Embryonic facial prominence (tissue), 1 donor: ENCODE results near the gene ZBTB5.
"Not testable (repeated sequence)": the region's sequence is repeated elsewhere in the genome, so short reads cannot be mapped to it uniquely, and the experiment has no call there.

Experiments
- DNase-seq: peaks from one replicate; pipeline ENCODE4 v3.0.0-alpha.2; 2016; ENCODE audit errors: extremely low spot score

The ZBTB5 gene

DNA sequence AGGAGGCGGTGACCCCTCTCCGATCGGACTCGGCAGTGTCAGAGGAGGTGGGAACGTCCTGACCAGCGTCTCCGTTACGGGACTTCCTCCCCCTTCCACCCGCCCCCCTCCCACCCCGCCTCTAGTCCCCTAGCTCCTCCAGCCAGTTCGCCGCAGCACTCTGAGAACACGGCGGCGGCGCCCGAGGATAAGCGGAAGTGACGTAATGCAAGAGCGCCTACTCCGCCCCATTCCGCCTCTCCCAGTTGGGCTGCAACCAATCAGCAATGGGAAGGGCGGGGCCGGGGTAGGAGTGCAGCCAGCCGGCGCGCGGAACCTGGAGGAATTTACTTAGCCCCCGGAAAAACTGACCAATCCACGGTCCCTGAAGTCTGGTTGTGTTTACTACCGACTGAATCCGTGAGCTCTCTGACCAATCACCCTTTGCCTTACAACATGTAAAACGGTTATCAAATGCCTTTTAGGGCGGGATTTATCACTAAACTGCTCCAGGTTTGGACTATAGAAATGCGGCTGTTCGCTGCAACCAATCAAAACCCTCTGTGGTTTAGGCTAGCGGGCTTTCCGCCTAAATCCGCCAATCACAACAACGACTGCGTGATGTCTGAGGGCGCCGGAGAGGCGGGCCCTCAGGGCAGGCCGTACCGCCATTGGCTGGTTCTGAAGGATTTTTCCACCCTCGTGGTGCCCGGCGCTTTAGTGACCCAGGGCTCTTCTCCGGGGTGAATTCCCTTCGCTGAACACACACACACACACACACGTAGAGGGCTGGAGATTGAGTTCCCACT, at the start of gene ZBTB5:
Gene ZBTB5, minus strand, starts transcription at position 202 of the 788 bp plus-strand sequence. CDS start 22,899 bp downstream, outside the sequence.
- peak; percentile 100 for DNase-seq

GRCh38 chr9:37514999-37515398, 49.7 kb upstream of the ZBTB5 start:
- no peak for DNase-seq

GRCh38 chr9:37514415-37514814, 49.2 kb upstream of the ZBTB5 start:
- DNase-seq, result not testable (repeated sequence)

- DNase-seq, result no peak
Observed at GRCh38 chr9:37512437-37512836, 47.2 kb upstream of the ZBTB5 start.

DNA sequence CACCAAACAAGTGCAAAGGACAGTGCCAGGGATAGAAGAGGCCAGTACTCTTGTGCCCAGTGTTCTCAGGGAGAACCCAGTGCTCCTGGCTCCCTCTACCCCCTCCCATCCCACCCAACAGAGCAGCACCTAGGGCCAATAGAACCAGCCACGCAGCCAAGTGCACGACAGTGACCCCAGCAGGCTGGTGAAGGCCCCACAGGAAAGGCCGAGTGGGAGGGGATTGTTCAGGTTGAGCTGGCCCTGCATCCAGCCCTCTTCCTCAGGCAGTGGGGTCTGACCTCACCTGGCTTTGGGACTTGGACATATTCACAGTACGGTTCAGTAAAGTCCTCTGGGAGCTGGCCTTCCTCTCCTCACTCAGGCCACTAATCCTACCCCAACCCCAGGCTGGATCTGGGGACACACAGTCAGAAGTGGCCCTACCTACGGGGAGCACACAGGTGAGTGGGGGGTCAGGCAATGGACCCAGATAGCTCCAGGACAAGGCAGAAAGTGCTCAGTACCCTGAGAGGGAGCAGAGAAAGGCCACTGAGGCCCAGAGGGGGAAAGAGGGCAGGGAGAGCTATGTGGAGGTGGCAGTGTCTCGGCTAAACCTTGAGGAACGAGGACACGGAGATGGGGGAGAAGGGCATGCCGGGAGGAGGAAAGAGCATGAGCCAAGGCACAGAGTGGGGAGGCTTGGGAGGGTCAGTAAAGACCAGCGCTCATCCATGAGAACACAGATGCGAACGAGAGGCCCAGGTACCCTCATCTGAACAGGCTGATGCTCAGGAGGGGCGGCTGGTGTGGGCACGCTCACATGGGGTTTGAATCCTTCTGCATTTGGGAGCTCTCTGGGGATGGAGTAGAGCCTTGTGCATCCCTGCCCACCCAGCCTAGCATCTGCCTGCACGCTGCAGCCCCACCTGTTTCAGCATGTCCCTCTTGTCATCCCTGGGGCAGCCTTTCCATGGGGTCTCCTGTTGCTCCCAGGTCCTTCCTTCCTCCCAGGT, 46.1 kb upstream of the ZBTB5 start:
- no peak for DNase-seq

GRCh38 chr9:37510053-37510452, 44.8 kb upstream of the ZBTB5 start:
- DNase-seq, result not testable (repeated sequence)

GRCh38 chr9:37509536-37509935, 44.3 kb upstream of the ZBTB5 start:
- DNase-seq, result no peak

DNA sequence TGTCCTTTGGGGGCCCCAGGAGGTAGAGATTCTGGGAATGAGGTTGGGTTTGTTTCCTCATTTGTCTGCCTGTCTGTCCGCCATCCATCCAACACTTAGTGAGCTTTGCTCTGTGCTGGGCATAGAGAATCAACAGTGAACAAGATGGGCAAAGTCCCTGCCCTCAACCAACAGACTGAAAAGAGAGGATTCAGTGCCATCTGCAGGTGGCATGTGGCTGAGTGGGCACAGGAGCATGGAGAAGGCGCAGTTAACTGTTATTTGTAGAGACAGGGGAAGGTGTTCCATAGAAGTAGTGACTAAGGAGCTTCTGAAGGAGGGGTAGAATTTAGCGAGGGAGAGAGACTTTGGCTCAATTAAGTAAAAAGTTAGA, 43.6 kb upstream of the ZBTB5 start:
- DNase-seq, result no peak

- no peak for DNase-seq
Observed at GRCh38 chr9:37508135-37508833, 43.0 kb upstream of the ZBTB5 start.

- DNase-seq, result no peak
Observed at GRCh38 chr9:37507566-37508134, 42.4 kb upstream of the ZBTB5 start.

- no peak for DNase-seq
Observed at GRCh38 chr9:37504605-37505004, 39.4 kb upstream of the ZBTB5 start.

- DNase-seq, result no peak
Observed at GRCh38 chr9:37503736-37504135, 38.5 kb upstream of the ZBTB5 start.

- no peak for DNase-seq
Observed at GRCh38 chr9:37501957-37502596, 36.8 kb upstream of the ZBTB5 start.

DNA sequence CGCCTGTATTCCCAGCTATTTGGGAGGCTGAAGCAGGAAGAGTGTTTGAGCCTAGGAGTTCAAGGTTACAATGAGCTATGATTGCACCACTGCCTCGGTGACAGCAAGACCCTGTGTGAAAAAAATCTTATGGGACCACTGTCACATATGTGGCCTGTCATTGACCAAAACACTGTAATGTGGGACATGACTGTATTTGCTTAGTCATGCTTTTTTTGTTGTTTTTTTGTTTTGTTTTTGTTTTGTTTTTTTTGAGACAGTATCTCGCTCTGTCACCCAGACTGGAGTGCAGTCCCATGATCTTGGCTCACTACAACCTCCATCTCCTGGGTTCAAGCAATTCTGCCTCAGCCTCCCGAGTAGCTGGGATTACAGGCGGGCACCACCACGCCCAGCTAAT, 34.0 kb upstream of the ZBTB5 start:
- DNase-seq, result no peak

- DNase-seq, result no peak
Observed at GRCh38 chr9:37498457-37498856, 33.2 kb upstream of the ZBTB5 start.

DNA sequence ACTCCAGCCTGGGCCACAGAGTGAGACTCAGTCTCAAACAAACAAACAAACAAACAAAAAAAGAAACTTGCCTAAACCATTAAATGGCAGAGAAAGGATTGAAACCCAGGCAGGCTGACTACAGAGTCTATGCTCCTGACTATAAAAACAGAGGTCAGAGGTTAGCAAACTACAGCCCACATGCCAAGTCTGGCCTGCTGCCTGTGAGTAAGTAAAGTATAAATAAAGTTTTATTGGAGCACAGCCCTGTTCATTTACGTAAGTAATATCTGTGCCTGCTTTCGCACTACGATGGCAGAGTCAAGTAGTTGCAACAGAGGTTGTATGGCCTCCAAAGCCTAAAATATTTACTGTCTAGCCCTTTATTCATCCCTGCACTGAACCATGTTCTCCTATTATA, 32.1 kb upstream of the ZBTB5 start:
- DNase-seq, result no peak

GRCh38 chr9:37496020-37496419, 30.8 kb upstream of the ZBTB5 start:
- no peak for DNase-seq

GRCh38 chr9:37495571-37495970, 30.3 kb upstream of the ZBTB5 start:
- DNase-seq, result no peak

- DNase-seq, result no peak
Observed at GRCh38 chr9:37491939-37492338, 26.7 kb upstream of the ZBTB5 start.

GRCh38 chr9:37486616-37487548, 21.6 kb upstream of the ZBTB5 start:
- DNase-seq, result no peak
